ENCODE measurements around the gene MYO1B. TPM values are rescaled to one million over a fixed set of nuclear protein-coding genes. Genes with fewer than 3 reads are reported as not detected.

The MYO1B gene
- total RNA-seq, 1 experiment from 2014 or later: 241 TPM

DNA sequence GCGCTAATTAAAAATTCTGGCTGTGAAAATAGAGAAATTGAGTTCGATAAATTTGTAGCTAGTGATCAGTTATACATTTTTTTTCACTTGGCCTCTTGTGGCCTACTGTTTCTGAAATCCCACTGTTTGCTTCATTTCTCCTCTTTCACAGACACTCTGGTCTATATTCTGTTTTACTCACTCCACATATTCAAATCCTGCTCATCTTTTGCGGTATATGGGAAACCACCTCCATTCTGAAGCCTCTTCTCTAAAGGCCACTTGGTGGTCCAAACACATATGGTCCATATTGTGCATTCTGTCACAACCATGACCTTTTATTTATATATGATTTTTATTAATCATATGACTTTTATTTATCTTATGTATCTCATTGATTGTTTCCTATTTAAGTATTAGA lies 67.0 kb downstream of the MYO1B start:
- Mint-ChIP-seq H3K36me3 (ENCODE audit: insufficient read depth, unreplicated experiment) (no peaks in the 10 kb centered on the region), H3K4me1 (ENCODE audit: insufficient read depth, unreplicated experiment) (peaks cover 38% of the 10 kb centered on the region), H3K27me3 (ENCODE audit: insufficient read depth, unreplicated experiment) (no peaks in the 10 kb centered on the region), H3K27ac (ENCODE audit: low read depth, unreplicated experiment) (peak overlapping the region; percentile 72), H3K4me3 (ENCODE audit: unreplicated experiment) (no peak overlapping the region), H3K9me3 (ENCODE audit: unreplicated experiment) (no peaks in the 10 kb centered on the region)
- POLR2A ChIA-PET: interaction anchor here (0.7 to 2.3 kb wide), 10 partner anchors 9 to 157 kb away, joined by 3 to 12 read pairs (median 4); no protein-coding TSS in a partner anchor
- no peak for DNase-seq (ENCODE audit: unreplicated experiment)
- intact Hi-C loops (cut with micrococcal nuclease): no loop called here
- BruUV-seq (replicated peaks): TSS peak; percentile 61
- TF ChIP-seq, protein P1, sequence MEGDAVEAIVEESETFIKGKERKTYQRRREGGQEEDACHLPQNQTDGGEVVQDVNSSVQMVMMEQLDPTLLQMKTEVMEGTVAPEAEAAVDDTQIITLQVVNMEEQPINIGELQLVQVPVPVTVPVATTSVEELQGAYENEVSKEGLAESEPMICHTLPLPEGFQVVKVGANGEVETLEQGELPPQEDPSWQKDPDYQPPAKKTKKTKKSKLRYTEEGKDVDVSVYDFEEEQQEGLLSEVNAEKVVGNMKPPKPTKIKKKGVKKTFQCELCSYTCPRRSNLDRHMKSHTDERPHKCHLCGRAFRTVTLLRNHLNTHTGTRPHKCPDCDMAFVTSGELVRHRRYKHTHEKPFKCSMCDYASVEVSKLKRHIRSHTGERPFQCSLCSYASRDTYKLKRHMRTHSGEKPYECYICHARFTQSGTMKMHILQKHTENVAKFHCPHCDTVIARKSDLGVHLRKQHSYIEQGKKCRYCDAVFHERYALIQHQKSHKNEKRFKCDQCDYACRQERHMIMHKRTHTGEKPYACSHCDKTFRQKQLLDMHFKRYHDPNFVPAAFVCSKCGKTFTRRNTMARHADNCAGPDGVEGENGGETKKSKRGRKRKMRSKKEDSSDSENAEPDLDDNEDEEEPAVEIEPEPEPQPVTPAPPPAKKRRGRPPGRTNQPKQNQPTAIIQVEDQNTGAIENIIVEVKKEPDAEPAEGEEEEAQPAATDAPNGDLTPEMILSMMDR (IDR thresholded peaks at IDR 0.05; ENCODE audit: unreplicated experiment): no peak
- CTCF ChIA-PET: no interaction called here

DNA sequence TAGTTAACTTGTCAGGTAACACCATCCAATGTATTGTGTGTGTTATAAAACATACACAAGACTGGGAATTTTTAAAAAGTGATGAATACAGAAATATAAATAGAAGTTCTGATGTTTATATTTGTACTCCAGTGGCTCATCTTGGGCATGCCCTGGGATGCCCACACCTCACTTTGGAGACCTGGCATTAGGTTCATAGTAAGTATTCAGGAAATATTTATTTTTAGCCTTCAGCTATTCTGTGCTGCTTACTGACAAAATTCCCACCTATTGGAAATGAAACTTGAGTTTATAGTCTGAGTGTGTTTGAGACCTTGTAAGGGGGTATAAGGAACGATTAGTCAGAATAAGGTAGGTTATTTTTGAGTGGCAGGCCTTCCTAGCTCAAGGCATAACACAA lies 67.5 kb downstream of the MYO1B start:
- Mint-ChIP-seq H3K36me3 (ENCODE audit: insufficient read depth, unreplicated experiment) (no peaks in the 10 kb centered on the region), H3K27ac (ENCODE audit: low read depth, unreplicated experiment) (peak overlapping the region; percentile 72), H3K9me3 (ENCODE audit: unreplicated experiment) (no peaks in the 10 kb centered on the region), H3K4me1 (ENCODE audit: insufficient read depth, unreplicated experiment) (peaks cover 38% of the 10 kb centered on the region), H3K4me3 (ENCODE audit: unreplicated experiment) (no peak overlapping the region), H3K27me3 (ENCODE audit: insufficient read depth, unreplicated experiment) (no peaks in the 10 kb centered on the region)
- peak; percentile 23 for DNase-seq (ENCODE audit: unreplicated experiment)
- ChIA-PET POLR2A (interaction anchor here (0.7 to 2.3 kb wide), 4 partner anchors 9 to 132 kb away, joined by 3 to 12 read pairs (median 4); no protein-coding TSS in a partner anchor), CTCF (interaction anchor here (0.6 to 1.1 kb wide), 3 partner anchors 16 to 143 kb away, joined by 3 to 4 read pairs (median 3); no protein-coding TSS in a partner anchor)
- intact Hi-C loops (cut with micrococcal nuclease): no loop called here
- BruUV-seq (replicated peaks): no TSS peak
- TF ChIP-seq, protein P1 (IDR thresholded peaks at IDR 0.05; ENCODE audit: unreplicated experiment): no peak

- no peak overlapping the region for H3K4me3 Mint-ChIP-seq (ENCODE audit: unreplicated experiment)
- intact Hi-C loops (cut with micrococcal nuclease): no loop called here
- no peaks in the 10 kb centered on the region for H3K27me3 Mint-ChIP-seq (ENCODE audit: insufficient read depth, unreplicated experiment)
- TF ChIP-seq, protein P1 (IDR thresholded peaks at IDR 0.05; ENCODE audit: unreplicated experiment): no peak
- H3K4me1 Mint-ChIP-seq (ENCODE audit: insufficient read depth, unreplicated experiment): peaks cover 58% of the 10 kb centered on the region
- H3K27ac Mint-ChIP-seq (ENCODE audit: low read depth, unreplicated experiment): no peak overlapping the region
- no peaks in the 10 kb centered on the region for H3K36me3 Mint-ChIP-seq (ENCODE audit: insufficient read depth, unreplicated experiment)
- BruUV-seq (replicated peaks): no TSS peak
- ChIA-PET POLR2A (interaction anchor here (0.9 to 2.4 kb wide), 5 partner anchors 27 to 147 kb away, joined by 3 to 11 read pairs (median 4); no protein-coding TSS in a partner anchor), CTCF (interaction anchor here (0.6 to 0.9 kb wide), 3 partner anchors 14 to 162 kb away, joined by 3 to 6 read pairs (median 6); no protein-coding TSS in a partner anchor)
- H3K9me3 Mint-ChIP-seq (ENCODE audit: unreplicated experiment): no peaks in the 10 kb centered on the region
- peak; percentile 35 for DNase-seq (ENCODE audit: unreplicated experiment)
Measured at GRCh38 chr2:191314697-191315364, 69.6 kb downstream of the MYO1B start.

GRCh38 chr2:191315365-191315752 lies 70.2 kb downstream of the MYO1B start:
- intact Hi-C loops (cut with micrococcal nuclease): no loop called here
- DNase-seq (ENCODE audit: unreplicated experiment): no peak
- ChIA-PET POLR2A (interaction anchor here (0.9 to 2.4 kb wide), 5 partner anchors 27 to 148 kb away, joined by 3 to 11 read pairs (median 4); no protein-coding TSS in a partner anchor), CTCF (interaction anchor here (0.6 to 0.9 kb wide), 3 partner anchors 13 to 135 kb away, joined by 3 to 6 read pairs (median 6); no protein-coding TSS in a partner anchor)
- H3K9me3 Mint-ChIP-seq (ENCODE audit: unreplicated experiment): no peaks in the 10 kb centered on the region
- no peak overlapping the region for H3K27ac Mint-ChIP-seq (ENCODE audit: low read depth, unreplicated experiment)
- peaks cover 60% of the 10 kb centered on the region for H3K4me1 Mint-ChIP-seq (ENCODE audit: insufficient read depth, unreplicated experiment)
- H3K4me3 Mint-ChIP-seq (ENCODE audit: unreplicated experiment): no peak overlapping the region
- H3K36me3 Mint-ChIP-seq (ENCODE audit: insufficient read depth, unreplicated experiment): no peaks in the 10 kb centered on the region
- H3K27me3 Mint-ChIP-seq (ENCODE audit: insufficient read depth, unreplicated experiment): no peaks in the 10 kb centered on the region
- no TSS peak for BruUV-seq (replicated peaks)
- TF ChIP-seq, protein P1 (IDR thresholded peaks at IDR 0.05; ENCODE audit: unreplicated experiment): no peak

All from MCF 10A (cell line).